ENCODE results near the gene CTU2.

CTU2 gene

GRCh38 chr16:88723911-88724310 lies 17.6 kb downstream of the CTU2 start:
- TF ChIP-seq ZNF341 (tag by site-specific recombination; IDR thresholded peaks at IDR 0.05; ENCODE audit: low read depth): no peak
- no peak for TF ChIP-seq KLF17 (tag by site-specific recombination; IDR thresholded peaks at IDR 0.05)
- TF ChIP-seq ZBTB49 (tag by site-specific recombination; IDR thresholded peaks at IDR 0.05; ENCODE audit: low read depth): no peak
- TF ChIP-seq FEZF1 (tag by site-specific recombination; IDR thresholded peaks at IDR 0.05): no peak
- no peak for TF ChIP-seq ZNF266 (tag by site-specific recombination; IDR thresholded peaks at IDR 0.05; ENCODE audit: low read depth)
- TF ChIP-seq ZFP69B (tag by site-specific recombination; IDR thresholded peaks at IDR 0.05): no peak
- TF ChIP-seq ZNF391 (tag by site-specific recombination; IDR thresholded peaks at IDR 0.05; ENCODE audit: borderline replicate concordance, low read depth): no peak
- no peak for TF ChIP-seq INSM2 (tag by site-specific recombination; IDR thresholded peaks at IDR 0.05)
- TF ChIP-seq ZFP37 (tag by site-specific recombination; IDR thresholded peaks at IDR 0.05): no peak
- no peak for TF ChIP-seq HOXA7 (CRISPR knock-in tag; IDR thresholded peaks at IDR 0.05; ENCODE audit: borderline replicate concordance)
- TF ChIP-seq ZXDB (tag by site-specific recombination; IDR thresholded peaks at IDR 0.05): no peak
- TF ChIP-seq ZNF426 (tag by site-specific recombination; IDR thresholded peaks at IDR 0.05): no peak
- TF ChIP-seq ZNF335 (tag by site-specific recombination; conservative IDR thresholded peaks at IDR 0.05): no peak
- TF ChIP-seq ZNF302 (tag by site-specific recombination; IDR thresholded peaks at IDR 0.05; ENCODE audit: low read depth): no peak
- TF ChIP-seq ZNF37A (tag by site-specific recombination; IDR thresholded peaks at IDR 0.05): no peak
- no peak for TF ChIP-seq YY1 (tag by site-specific recombination; IDR thresholded peaks at IDR 0.05)
- TF ChIP-seq ZNF580 (tag by site-specific recombination; IDR thresholded peaks at IDR 0.05): no peak
- H3K9me3 ChIP-seq (ENCODE audit: control insufficient read depth, insufficient read depth, low read depth, low read length): no peaks in the 10 kb centered on the region
- no peak overlapping the region for H3K4me3 ChIP-seq (ENCODE audit: low read depth, low read length)
- H3K36me3 ChIP-seq (ENCODE audit: control insufficient read depth in 2 of 2, insufficient read depth in 1 of 2, low read length in 2 of 2): peaks cover 0 to 86% of the 10 kb centered on the region in 2 experiments; a peak in 2 of 3 replicates
- no peak overlapping the region for H3K27ac ChIP-seq (ENCODE audit: extremely low read depth, low read depth, low read length)
- CTCF ChIA-PET: interaction anchor here (0.7 to 2.5 kb wide), 2 partner anchors 13 to 97 kb away, joined by 5 to 6 read pairs; no protein-coding TSS in a partner anchor
- H3K4me1 ChIP-seq (ENCODE audit: control insufficient read depth, insufficient read depth, low read length): no peaks in the 10 kb centered on the region
- POLR2A ChIA-PET: no interaction called here

GRCh38 chr16:88724855-88725555 lies 18.7 kb downstream of the CTU2 start:
- ChIA-PET POLR2A (no interaction called here), CTCF (no interaction called here)
- H3K36me3 ChIP-seq (ENCODE audit: control insufficient read depth in 2 of 2, insufficient read depth in 1 of 2, low read length in 2 of 2): peaks cover 0 to 75% of the 10 kb centered on the region in 2 experiments; a peak in 2 of 3 replicates
- TF ChIP-seq KLF9 (tag by site-specific recombination; IDR thresholded peaks at IDR 0.05; ENCODE audit: low read depth): no peak
- TF ChIP-seq ZNF704 (tag by site-specific recombination; IDR thresholded peaks at IDR 0.05): no peak
- TF ChIP-seq WT1 (tag by site-specific recombination; IDR thresholded peaks at IDR 0.05): no peak
- TF ChIP-seq BCL11A (tag by site-specific recombination; IDR thresholded peaks at IDR 0.05; ENCODE audit: low read depth): no peak
- no peak for TF ChIP-seq SCRT2 (tag by site-specific recombination; IDR thresholded peaks at IDR 0.05)
- TF ChIP-seq ZNF239 (tag by site-specific recombination; IDR thresholded peaks at IDR 0.05): no peak
- no peak for TF ChIP-seq ZNF660 (tag by site-specific recombination; IDR thresholded peaks at IDR 0.05)
- no peak for TF ChIP-seq PRDM10 (tag by site-specific recombination; IDR thresholded peaks at IDR 0.05)

More at GRCh38 chr16:88724855-88725555, 18.7 kb downstream of the CTU2 start:
- Histone ChIP-seq H3K4me3 (ENCODE audit: low read depth, low read length) (no peak overlapping the region), H3K9me3 (ENCODE audit: control insufficient read depth, insufficient read depth, low read depth, low read length) (no peaks in the 10 kb centered on the region), H3K4me1 (ENCODE audit: control insufficient read depth, insufficient read depth, low read length) (no peaks in the 10 kb centered on the region), H3K27ac (ENCODE audit: extremely low read depth, low read depth, low read length) (no peak overlapping the region)

All from HEK293 (cell line).